OCI-LY3 (cell line): ENCODE data around the gene DDX27.

Source experiments
- H2AFZ ChIP-seq: fragments of 200-600, 300-600 bp; shearing (Covaris generic); 2 replicates; pipeline ENCODE4 v1.6.0; 2014; ENCODE audit warnings: antibody characterized with exemption, low read depth, low read length
- H3K27ac ChIP-seq: fragments of 200-600, 300-600 bp; sonication (generic); 2 replicates; pipeline ENCODE4 v1.5.1; 2014; ENCODE audit warnings: mild to moderate bottlenecking, low read length, moderate library complexity, mixed read lengths
- H3K27me3 ChIP-seq: fragments of 200-600, 300-600 bp; sonication (generic); 2 replicates; pipeline ENCODE4 v1.6.1; 2014; ENCODE audit warnings: low read depth, low read length, mixed read lengths
- H3K36me3 ChIP-seq: fragments of 200-600, 300-600 bp; sonication (generic); replicated peaks from 2 replicates; pipeline ENCODE3; 2014; ENCODE audit warnings: low read depth, low read length, mixed read lengths
- H3K4me1 ChIP-seq: fragments of 300-600, 200-600 bp; sonication (generic); 2 replicates; pipeline ENCODE4 v1.6.1; 2014; ENCODE audit warnings: low read length, mixed read lengths
- H3K4me2 ChIP-seq: fragments of 200-600, 300-600 bp; sonication (generic); 2 replicates; pipeline ENCODE4 v1.6.1; 2014; ENCODE audit warnings: low read length, mixed read lengths
- H3K4me3 ChIP-seq: fragments of 300-600, 200-600 bp; sonication (generic); 2 replicates; pipeline ENCODE4 v1.5.1; 2014; ENCODE audit warnings: antibody characterized with exemption, mild to moderate bottlenecking, low read length, moderate library complexity
- H3K79me2 ChIP-seq: fragments of 300-600, 200-600 bp; shearing (Covaris generic); 2 replicates; pipeline ENCODE4 v1.6.1; 2014; ENCODE audit warnings: mild to moderate bottlenecking, low read length, mixed read lengths
- H3K9ac ChIP-seq: fragments of 300-600, 200-600 bp; shearing (Covaris generic); 2 replicates; pipeline ENCODE4 v1.6.0; 2014; ENCODE audit warnings: mild to moderate bottlenecking, low read length, moderate library complexity
- H3K9me3 ChIP-seq: fragments of 200-600, 300-600 bp; shearing (Covaris generic); 2 replicates; pipeline ENCODE4 v1.6.1; 2014; ENCODE audit warnings: low read length, mixed read lengths; ENCODE audit not compliant: insufficient read depth
- H4K20me1 ChIP-seq: fragments of 200-600, 300-600 bp; sonication (generic); 2 replicates; pipeline ENCODE4 v1.6.1; 2016; ENCODE audit warnings: low read length, mixed read lengths; ENCODE audit not compliant: insufficient read depth
- EZH2phosphoT487 ChIP-seq: fragments of 200-600 bp; shearing (Covaris generic); IDR thresholded peaks from 2 replicates; pipeline ENCODE4 v1.6.1; 2018; ENCODE audit warnings: antibody characterized with exemption, mixed run types, low read depth
- TF ChIP-seq, protein P1 (sequence below): fragments of 200-600, 300-600 bp; sonication (generic); IDR thresholded peaks from 2 replicates; pipeline ENCODE4 v1.5.1; 2014; ENCODE audit warnings: antibody characterized with exemption, low read length, low read depth

DDX27 gene

DNA sequence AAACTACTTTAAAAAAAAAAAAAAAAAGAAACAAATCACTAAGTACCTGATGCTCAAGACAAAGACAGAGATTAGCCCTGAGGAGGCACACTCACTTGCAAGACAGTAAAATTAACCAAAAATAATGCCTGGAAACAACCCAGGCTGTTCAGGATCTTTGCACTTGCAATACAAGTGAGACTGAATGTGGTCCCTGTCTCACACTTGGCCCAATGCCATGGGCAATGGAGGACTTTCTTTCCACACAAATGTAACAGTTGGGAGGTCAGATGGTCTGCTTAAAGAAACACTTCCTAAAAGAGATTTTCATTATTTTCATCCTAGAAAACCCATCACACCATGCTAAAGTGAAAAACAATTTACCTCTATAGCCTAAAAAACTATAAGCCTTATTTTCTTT is 47.3 kb upstream of the DDX27 start:
- Histone ChIP-seq H3K9ac (no peak overlapping the region), H2AFZ (no peak overlapping the region), H3K4me1 (peaks cover 23% of the 10 kb centered on the region), H3K27ac (no peak overlapping the region), H3K36me3 (peaks cover 27% of the 10 kb centered on the region), H4K20me1 (peaks cover 54% of the 10 kb centered on the region), H3K9me3 (no peaks in the 10 kb centered on the region), H3K27me3 (no peaks in the 10 kb centered on the region), H3K4me2 (no peak overlapping the region), H3K79me2 (peaks cover 93% of the 10 kb centered on the region), H3K4me3 (no peak overlapping the region)
- TF ChIP-seq, protein P1, sequence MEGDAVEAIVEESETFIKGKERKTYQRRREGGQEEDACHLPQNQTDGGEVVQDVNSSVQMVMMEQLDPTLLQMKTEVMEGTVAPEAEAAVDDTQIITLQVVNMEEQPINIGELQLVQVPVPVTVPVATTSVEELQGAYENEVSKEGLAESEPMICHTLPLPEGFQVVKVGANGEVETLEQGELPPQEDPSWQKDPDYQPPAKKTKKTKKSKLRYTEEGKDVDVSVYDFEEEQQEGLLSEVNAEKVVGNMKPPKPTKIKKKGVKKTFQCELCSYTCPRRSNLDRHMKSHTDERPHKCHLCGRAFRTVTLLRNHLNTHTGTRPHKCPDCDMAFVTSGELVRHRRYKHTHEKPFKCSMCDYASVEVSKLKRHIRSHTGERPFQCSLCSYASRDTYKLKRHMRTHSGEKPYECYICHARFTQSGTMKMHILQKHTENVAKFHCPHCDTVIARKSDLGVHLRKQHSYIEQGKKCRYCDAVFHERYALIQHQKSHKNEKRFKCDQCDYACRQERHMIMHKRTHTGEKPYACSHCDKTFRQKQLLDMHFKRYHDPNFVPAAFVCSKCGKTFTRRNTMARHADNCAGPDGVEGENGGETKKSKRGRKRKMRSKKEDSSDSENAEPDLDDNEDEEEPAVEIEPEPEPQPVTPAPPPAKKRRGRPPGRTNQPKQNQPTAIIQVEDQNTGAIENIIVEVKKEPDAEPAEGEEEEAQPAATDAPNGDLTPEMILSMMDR: no peak
- TF ChIP-seq EZH2phosphoT487: no peak

DNA sequence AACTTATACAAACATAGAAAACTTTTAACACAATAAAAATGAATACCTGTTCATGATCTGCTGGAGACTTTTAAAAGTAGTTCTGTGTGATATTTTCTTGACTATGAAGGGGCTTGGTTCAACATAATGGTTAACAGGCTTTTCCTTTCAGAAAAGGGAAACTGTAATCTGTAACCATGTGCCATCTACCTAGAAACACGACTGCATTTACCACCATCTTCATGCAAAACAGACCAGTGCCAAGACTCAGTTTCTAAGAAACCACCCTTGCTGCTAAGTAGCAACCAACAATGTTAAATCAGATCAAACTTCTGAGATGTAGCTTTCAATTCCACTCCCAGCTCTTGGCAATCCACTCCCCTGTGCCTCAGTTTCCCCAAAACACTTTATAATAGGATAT is 46.8 kb upstream of the DDX27 start:
- no peaks in the 10 kb centered on the region for H3K9me3 ChIP-seq
- H3K4me1 ChIP-seq: peaks cover 18% of the 10 kb centered on the region
- TF ChIP-seq, protein P1: no peak
- no peak for TF ChIP-seq EZH2phosphoT487
- peaks cover 49% of the 10 kb centered on the region for H4K20me1 ChIP-seq
- H3K4me3 ChIP-seq: no peak overlapping the region
- no peak overlapping the region for H3K9ac ChIP-seq
- H3K27me3 ChIP-seq: no peaks in the 10 kb centered on the region
- H3K4me2 ChIP-seq: no peak overlapping the region
- H3K27ac ChIP-seq: no peak overlapping the region
- peaks cover 93% of the 10 kb centered on the region for H3K79me2 ChIP-seq
- H3K36me3 ChIP-seq: peaks cover 27% of the 10 kb centered on the region
- H2AFZ ChIP-seq: no peak overlapping the region

DNA sequence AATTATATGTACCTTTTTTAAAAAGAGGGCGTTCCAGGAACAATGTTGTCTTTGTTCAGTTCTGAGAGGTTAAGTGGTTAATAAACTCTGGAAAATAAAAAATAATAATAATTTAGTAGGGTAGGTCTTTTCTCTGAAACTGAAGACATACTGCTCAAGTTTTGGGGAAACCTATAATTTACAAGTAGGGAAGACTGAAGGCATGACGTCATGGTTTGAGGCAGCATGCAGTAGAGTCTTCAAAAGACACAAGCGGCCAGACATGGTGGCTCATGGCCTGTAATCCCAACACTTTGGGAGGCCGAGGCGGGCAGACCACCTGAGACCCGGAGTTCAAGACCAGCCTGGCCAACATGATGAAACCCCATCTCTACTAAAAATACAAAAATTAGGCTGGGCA is 45.0 kb upstream of the DDX27 start:
- Histone ChIP-seq H3K27me3 (no peaks in the 10 kb centered on the region), H3K4me3 (no peak overlapping the region), H3K79me2 (peaks cover 91% of the 10 kb centered on the region), H3K4me2 (no peak overlapping the region), H3K9me3 (no peaks in the 10 kb centered on the region), H3K27ac (no peak overlapping the region), H3K9ac (no peak overlapping the region), H3K4me1 (peaks cover 9% of the 10 kb centered on the region), H4K20me1 (peaks cover 43% of the 10 kb centered on the region), H3K36me3 (peaks cover 32% of the 10 kb centered on the region), H2AFZ (no peak overlapping the region)
- no peak for TF ChIP-seq EZH2phosphoT487

DNA sequence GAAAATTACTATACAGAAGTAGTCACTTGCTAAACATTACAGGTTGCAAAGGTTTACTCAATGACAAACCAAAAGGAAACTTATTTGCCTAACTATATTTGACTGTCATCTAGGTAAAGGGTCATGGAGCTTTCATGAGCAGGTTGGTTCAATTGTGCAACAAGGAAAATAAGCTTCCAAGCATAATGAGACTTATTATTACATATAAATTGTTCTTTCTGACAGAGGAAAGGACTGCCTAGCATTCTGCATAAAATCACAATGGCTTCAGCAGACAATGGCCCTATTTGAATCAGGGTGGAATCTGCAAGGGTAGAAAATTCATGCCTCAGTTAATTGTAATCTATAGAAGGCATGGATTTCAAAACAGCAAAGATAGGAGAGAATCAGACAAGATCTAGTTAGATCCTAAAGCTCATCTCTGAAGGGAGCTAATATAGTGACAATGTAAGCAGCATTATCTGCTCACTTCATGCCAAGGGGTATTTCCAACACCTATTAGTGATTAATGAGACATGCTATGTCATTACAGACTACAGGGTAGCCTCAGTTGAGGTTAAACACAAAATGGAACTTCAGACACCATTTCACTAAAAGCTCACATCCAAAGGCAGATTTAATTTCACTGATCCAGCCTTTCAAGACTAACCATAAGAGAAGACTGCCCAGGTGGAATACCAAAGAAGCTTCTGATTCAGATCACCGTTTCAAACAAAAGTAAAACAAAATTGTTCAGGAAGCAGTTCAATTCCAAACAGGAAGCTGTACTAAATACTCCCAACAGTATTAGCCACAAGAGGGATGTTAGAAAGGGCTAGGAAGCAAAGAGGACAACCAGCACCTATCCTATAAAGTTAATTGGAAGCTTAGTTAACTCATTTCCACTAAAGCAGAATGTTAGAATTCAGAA is 39.6 kb upstream of the DDX27 start:
- Histone ChIP-seq H3K36me3 (peaks cover 11% of the 10 kb centered on the region), H3K27ac (no peak overlapping the region), H3K9ac (no peak overlapping the region), H3K27me3 (no peaks in the 10 kb centered on the region), H3K9me3 (no peaks in the 10 kb centered on the region), H4K20me1 (peaks cover 63% of the 10 kb centered on the region), H3K79me2 (peaks cover 96% of the 10 kb centered on the region), H3K4me3 (no peak overlapping the region), H3K4me2 (no peak overlapping the region), H2AFZ (no peak overlapping the region), H3K4me1 (peaks cover 16% of the 10 kb centered on the region)
- no peak for TF ChIP-seq EZH2phosphoT487
- TF ChIP-seq, protein P1: no peak
